ENCODE results near the gene BPIFB2.

BPIFB2 gene

DNA sequence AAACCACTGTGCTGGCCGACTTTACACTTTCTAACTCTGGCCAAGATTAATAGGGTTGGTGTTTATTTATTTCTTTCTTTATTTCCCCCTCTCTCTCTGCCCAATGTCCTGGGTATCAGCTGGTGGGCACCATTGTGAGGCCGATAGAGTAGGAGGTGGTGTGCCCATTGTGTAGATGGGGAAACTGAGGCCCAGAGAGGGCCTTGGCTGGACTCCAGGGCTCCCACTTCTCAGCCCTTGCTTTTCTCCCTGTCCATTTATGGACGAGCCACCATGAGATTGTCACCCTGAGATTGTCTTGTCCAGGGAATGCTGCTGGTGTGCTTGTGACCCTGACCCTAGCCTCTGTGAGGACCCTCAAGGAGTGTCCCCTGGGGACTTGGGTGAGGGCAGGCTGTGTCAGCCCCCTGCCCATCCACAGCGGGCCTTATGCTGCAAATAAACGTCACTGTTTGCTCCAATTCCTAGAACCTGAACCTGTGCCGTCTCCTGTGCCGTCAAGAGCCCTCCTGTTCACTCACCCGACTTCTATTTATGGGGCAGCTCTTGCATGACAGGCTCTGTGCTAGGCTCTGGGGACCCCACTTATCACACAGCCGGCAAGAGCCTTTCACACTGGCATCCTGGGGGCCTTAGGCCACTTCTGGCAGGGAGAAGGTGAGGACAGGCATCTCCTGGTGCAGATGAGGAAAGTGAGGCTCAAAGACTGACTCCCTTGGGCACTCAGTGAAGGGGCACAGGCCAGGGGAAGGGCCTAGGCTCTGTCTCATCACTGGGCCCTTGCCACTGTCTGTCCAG lies 28.1 kb upstream of the BPIFB2 start:
- TF ChIP-seq TEAD4 (IDR thresholded peaks at IDR 0.05) (no peak), YY1 (IDR thresholded peaks at IDR 0.05; ENCODE audit: low read depth) (no peak), TAF1 (IDR thresholded peaks at IDR 0.05; ENCODE audit: low read depth) (no peak), RAD21 (IDR thresholded peaks at IDR 0.05; ENCODE audit: low read depth) (no peak), ZBTB7A (IDR thresholded peaks at IDR 0.05; ENCODE audit: low read depth) (no peak)

GRCh38 chr20:32980131-32980941 lies 27.2 kb upstream of the BPIFB2 start:
- TF ChIP-seq NFIC (IDR thresholded peaks at IDR 0.05): no peak
- TF ChIP-seq USF1 (IDR thresholded peaks at IDR 0.05): no peak
- TF ChIP-seq TEAD4 (IDR thresholded peaks at IDR 0.05): no peak
- TF ChIP-seq, protein P1, sequence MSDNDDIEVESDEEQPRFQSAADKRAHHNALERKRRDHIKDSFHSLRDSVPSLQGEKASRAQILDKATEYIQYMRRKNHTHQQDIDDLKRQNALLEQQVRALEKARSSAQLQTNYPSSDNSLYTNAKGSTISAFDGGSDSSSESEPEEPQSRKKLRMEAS (IDR thresholded peaks at IDR 0.05): no peak
- no peak for TF ChIP-seq ZBTB7A (IDR thresholded peaks at IDR 0.05; ENCODE audit: low read depth)
- TF ChIP-seq EP300 (IDR thresholded peaks at IDR 0.05; ENCODE audit: borderline replicate concordance): no peak
- no peak for TF ChIP-seq TAF1 (IDR thresholded peaks at IDR 0.05; ENCODE audit: low read depth)
- no peak for TF ChIP-seq YY1 (IDR thresholded peaks at IDR 0.05; ENCODE audit: low read depth)
- no peak for TF ChIP-seq RAD21 (IDR thresholded peaks at IDR 0.05; ENCODE audit: low read depth)
- no peak for TF ChIP-seq REST (IDR thresholded peaks at IDR 0.05; ENCODE audit: low read depth)
- TF ChIP-seq FOXM1 (IDR thresholded peaks at IDR 0.05; ENCODE audit: borderline replicate concordance, low read depth): no peak
- no peak for TF ChIP-seq TCF12 (IDR thresholded peaks at IDR 0.05; ENCODE audit: low read depth)
- TF ChIP-seq EGR1 (IDR thresholded peaks at IDR 0.05): no peak

DNA sequence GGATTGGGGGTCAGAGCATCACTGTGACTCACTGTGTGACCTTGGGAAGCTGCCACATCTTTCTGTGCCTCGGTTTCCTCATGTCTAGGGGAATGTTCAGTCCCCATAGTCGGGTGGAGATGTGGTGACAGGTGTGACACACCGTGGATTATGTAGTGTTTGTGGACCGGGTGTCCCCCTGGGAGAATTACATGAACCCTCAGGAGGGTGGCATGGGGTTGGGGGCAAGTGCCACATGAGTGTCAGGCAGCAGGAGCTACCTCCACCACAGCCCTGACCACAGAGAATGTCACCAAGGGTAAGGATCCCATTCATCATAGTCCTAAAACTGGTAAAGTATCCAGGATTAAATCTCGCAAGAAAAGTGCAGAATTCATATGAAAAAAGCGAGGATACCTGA lies 26.5 kb upstream of the BPIFB2 start:
- TF ChIP-seq USF1 (IDR thresholded peaks at IDR 0.05): no peak
- no peak for TF ChIP-seq YY1 (IDR thresholded peaks at IDR 0.05; ENCODE audit: low read depth)
- TF ChIP-seq TEAD4 (IDR thresholded peaks at IDR 0.05): no peak
- TF ChIP-seq ZBTB7A (IDR thresholded peaks at IDR 0.05; ENCODE audit: low read depth): no peak
- no peak for TF ChIP-seq CEBPB (IDR thresholded peaks at IDR 0.05)
- TF ChIP-seq, protein P1 (IDR thresholded peaks at IDR 0.05): no peak
- TF ChIP-seq NFIC (IDR thresholded peaks at IDR 0.05): no peak
- TF ChIP-seq TCF12 (IDR thresholded peaks at IDR 0.05; ENCODE audit: low read depth): no peak
- TF ChIP-seq EP300 (IDR thresholded peaks at IDR 0.05; ENCODE audit: borderline replicate concordance): no peak
- no peak for TF ChIP-seq FOXM1 (IDR thresholded peaks at IDR 0.05; ENCODE audit: borderline replicate concordance, low read depth)
- TF ChIP-seq RAD21 (IDR thresholded peaks at IDR 0.05; ENCODE audit: low read depth): no peak
- no peak for TF ChIP-seq TAF1 (IDR thresholded peaks at IDR 0.05; ENCODE audit: low read depth)
- TF ChIP-seq EGR1 (IDR thresholded peaks at IDR 0.05): no peak
- TF ChIP-seq CREB1 (IDR thresholded peaks at IDR 0.05; ENCODE audit: low read depth): no peak
- no peak for TF ChIP-seq REST (IDR thresholded peaks at IDR 0.05; ENCODE audit: low read depth)

DNA sequence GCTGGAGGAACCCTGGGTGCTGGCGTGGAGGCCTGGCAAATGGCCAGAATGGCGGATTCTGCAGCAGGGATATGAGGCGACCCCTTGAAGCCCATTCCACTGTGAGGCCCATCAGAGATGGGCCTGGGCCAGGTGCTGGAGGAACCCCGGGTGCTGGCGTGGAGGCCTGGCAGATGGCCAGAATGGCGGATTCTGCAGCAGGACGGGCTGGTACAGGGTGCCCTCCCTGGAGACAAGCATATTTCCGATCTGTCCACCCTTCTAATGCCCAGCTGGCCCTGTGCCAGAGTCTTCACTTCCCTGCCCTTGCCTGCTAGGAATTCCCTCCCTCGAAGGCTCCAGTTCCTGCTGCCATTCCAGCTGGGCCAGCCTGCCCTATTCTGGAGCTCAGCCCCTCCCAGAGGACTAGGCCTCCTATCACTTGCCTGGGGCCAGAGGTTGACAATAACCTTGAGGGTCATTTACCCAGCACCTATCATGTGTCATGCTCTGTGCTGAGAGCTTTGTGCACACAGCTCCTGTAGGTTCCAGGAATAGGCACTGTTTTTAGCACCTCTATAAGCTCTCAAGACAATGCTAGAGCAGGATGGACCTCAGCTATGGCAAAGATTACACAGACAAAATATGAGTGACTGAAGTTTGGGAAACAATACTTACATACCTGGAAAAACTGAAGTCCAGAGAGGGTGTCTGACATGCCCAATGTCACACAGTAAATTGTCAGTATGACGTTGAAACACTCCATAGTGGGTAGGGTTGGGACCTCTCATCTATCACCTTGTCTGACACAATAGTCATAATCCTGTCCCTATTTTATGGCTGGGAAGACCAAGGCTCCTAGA lies 24.7 kb upstream of the BPIFB2 start:
- TF ChIP-seq TCF12 (IDR thresholded peaks at IDR 0.05; ENCODE audit: low read depth) (peak; percentile 69), RAD21 (IDR thresholded peaks at IDR 0.05; ENCODE audit: low read depth) (no peak), NFIC (IDR thresholded peaks at IDR 0.05) (peak; percentile 89), EP300 (IDR thresholded peaks at IDR 0.05; ENCODE audit: borderline replicate concordance) (peak; percentile 47; the same call in 1 of the 2 replicates), TEAD4 (IDR thresholded peaks at IDR 0.05) (peak; percentile 78)
- TF ChIP-seq, protein P1 (IDR thresholded peaks at IDR 0.05): 0 out of 2 replicates have a peak, but pooled peaks have one; percentile 16

Measured in Ishikawa (cell line).